NCI-H146 treated with DMSO at 0.1 percent for 48 hours (cell line): ENCODE measurements around the gene ALKBH5.

Experiments
- DNase-seq: peaks from one replicate; lab custom pipeline; 2025; ENCODE audit not compliant: unreplicated experiment; lab: John Stamatoyannopoulos, UW

Gene ALKBH5

DNA sequence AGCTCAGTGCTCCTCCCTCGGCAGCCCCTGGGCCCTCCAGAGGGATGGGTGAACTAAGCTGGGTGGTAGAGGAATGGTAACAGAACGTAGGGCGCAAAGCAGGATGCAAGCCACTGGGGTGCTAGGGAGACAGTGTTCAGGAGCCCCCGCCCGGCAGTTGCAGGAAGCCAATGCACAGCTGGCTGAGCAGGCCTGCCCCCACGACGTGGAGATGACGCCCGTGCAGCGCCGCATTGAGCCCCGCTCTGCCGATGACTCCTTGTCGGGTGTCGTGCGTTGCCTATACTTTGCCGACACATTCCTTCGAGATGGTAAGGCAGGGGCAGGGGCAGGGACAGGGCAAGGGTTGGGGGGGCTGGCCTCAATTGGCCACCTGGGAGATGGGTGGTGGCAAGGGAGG, 54.7 kb downstream of the ALKBH5 start:
- no peak for DNase-seq

DNA sequence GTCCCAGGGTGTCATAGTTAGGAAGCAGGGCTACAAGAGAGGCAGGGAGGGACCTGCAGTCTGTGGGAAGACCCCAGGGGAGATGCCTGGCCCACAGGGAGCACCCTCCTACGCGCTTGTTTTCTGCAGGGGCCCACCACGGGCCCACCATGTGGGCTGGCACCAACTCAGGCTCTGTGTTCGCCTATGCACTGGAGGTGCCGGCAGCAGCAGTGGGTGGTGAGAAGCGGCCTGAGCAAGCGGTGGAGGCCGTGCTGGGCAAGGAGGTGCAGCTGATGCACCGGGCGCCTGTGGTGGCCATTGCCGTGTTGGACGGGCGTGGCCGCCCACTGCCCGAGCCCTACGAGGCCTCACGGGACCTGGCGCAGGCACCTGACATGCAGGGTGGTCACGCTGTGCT, 56.8 kb downstream of the ALKBH5 start:
- no peak for DNase-seq

DNA sequence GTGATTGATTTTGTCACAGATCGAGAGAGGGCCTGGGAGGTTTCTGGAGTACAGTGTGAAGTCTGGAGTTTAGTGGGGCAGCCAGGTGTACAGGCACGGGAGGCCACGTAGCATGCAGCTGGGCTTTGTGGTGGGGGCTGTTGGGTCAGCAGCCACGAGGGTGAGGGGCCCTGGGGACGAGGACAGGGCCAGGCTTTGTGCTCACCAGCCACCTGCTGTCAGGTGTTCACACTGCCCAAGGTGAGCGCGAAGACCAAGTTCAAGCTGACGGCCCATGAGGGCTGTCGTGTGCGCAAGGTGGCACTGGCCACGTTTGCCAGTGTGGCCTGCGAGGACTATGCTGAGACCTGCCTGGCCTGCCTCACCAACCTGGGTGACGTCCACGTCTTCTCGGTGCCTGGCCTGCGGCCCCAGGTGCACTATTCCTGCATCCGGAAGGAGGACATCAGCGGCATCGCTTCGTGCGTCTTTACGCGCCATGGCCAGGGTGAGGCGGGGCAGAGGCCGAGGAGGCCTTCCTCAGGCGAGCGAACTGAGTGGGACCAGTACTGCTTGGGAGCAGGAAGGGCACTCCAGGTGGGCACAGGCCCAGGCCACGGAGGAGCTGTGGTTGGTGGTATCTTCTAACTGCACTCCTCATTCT, 57.7 kb downstream of the ALKBH5 start:
- no peak for DNase-seq

DNA sequence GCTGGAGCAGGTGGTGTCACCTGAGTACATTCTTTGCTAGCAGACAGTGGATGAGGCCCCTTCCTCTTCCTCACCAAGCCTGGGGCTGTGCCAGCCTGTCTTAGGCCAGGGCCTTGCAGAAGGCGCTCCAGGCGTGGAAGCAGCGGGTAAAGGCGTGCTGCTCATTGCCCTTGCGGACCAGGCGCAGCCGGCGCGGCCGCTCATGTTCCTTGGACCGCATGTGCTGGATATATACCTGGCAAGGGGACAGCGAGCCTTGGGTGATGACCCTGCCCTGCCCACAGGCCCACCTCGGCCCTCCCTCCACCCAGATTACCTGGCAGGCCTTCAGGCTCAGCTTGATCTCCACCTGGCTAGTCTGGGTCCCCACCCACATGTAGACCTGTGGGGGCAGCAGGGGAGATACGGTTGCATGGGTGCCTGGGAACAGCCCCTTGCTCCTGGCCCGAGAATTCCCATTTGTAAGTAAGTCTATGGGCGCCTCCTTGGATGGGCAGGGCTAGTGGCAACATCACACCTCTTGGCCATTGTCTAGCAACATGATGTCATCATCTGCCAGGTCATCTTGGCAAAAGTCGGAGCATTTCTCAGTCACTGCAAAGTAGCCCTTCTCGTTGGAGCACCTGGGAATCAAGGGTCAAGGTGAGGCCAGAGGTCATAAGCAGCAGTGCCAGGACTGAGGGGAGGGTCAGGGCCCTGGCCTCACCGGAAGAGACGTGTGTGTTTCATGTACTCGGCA, 61.6 kb downstream of the ALKBH5 start:
- DNase-seq, result no peak

DNA sequence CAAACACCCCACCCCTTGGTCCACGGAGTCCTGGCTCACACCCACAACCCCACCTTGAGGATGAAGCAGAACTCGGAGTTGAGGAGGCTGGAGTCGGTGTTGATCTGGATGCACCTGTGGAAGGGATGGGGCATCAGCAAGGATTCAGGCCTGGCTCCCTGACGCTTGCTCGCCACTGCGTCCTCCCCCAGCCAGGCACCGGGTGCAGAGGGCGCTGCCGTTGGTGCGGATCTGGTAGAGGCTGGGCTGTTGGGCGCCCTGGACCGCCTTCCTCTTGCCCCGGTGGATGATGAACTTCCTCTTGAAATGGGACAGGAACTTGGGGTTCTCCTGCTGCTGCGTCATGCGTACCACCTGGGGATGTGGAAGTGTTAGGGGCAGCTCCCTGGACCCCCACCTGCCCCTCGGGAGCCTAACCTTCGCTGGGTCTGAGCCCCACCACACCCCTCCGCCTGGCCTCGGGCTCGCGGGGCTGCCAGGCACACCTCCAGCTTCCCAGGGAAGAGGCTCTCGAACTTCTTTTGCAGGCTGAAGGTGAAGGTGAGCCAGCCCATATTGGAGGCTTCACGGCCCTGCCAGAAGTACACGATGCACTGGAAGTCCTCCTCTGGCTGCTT, 62.6 kb downstream of the ALKBH5 start:
- no peak for DNase-seq

DNA sequence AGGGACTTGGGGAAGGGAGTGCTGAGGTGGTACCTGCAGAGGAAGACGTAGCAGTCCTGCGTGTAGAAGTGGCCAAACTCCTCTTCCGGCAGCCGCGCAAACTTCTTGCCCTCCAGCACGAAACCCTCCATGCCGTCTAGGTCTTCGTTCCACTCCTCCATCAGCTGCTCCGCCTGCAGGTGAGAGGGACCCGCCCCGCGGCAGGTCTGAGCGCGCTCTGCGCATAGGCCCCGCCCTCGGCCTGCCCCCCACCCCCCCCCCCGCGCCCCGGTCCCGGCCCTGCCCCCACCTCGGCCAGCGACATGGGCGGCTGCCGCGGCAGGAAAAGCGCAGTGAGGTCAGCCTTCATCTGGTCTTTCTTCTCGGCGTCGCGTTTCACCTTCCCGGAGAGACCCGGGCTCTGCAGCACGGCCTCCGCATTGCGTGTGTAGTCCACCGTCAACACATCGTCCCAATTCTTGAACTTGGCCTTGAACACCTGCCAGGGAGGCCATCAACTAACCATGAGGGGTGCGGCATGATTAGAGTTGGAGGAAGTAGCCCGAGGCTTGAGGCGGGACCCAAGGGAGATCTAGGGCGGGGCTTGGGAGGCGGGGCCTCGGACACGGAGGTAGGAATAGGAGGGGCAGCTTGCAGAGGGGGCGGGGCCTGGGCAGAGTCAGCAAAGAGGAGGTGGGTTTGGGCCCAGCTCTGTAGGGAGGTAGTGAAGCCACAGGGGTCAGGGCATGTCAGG, 63.4 kb downstream of the ALKBH5 start:
- no peak for DNase-seq

DNA sequence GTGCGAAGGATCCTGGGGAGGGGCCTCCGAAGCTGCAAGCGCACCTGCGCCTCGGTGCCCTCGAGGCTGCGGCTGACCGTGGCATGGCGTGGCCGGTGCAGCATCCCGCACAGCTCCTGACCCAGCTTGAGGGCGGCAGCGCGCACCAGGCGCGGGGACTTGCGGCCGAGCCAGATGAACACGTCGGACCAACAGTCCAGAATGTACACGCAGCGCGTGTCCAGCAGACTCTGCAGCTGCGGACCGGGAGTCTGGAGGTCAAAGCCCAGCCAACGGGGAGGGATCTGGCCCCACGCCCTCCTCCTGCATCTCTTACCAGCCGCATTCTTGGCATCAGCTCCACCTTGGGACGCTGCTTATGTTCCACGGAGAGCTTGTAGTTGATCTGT, 64.0 kb downstream of the ALKBH5 start:
- no peak for DNase-seq

DNA sequence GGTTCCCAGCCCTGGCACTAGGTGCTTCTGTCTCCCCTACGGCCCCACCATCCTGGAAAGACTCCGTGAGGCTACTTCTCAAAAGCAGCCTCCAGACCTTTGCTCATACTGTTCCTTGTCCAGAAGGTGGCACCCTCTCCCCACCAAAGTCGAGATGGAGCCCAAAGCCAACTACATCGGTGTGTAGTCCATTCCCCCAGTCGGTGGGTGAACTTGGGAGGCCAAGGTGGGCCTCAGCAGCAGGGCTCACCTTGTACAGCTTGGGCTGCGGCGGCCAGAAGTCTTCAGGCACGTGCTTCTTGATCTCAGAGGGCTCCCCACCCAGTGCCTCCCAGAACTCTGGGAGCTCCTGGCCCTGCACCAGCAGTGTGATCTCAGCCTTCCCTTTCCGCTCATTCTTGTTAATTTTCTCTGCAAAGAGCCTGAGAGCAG, 64.7 kb downstream of the ALKBH5 start:
- peak; percentile 28 for DNase-seq

DNA sequence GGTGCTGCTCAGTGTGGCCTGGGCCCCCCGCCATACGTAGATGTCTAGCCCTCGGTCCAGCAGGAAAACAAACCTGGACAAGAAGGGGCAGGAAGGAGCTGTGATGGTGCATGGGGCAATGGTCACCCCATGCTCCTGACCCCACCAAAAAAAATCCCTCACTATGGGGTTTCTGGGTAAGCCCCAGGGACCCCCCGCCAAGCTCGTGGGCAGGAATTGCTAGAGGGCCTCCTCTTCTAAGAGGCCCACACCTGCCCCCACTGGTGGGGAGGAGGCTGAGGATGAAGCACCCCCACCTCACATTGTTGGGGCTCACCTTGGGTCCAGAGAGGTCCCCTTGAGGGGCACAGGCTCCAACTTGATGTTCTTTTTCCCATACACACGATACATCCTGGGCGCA, 65.2 kb downstream of the ALKBH5 start:
- DNase-seq, result no peak

DNA sequence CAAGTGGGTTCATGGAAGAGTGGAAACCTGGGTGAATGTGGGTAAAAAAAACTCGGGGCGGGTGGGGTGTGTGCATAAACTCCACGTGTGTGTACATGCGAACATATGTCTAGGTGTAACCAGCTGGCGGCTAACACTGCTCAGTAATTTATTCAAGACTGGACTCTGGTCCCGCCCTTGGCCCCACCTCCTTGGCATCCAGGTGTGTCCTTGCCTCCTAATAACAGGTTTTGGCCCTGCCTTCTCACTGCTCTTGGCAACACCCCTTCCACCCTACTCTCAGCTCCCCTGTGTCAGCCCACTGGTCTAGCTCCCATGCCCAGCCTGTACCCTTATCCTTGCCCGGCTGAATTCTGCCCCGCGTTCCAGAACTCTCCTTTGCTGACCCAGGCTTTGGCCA, 66.6 kb downstream of the ALKBH5 start:
- DNase-seq, result peak; percentile 23

DNA sequence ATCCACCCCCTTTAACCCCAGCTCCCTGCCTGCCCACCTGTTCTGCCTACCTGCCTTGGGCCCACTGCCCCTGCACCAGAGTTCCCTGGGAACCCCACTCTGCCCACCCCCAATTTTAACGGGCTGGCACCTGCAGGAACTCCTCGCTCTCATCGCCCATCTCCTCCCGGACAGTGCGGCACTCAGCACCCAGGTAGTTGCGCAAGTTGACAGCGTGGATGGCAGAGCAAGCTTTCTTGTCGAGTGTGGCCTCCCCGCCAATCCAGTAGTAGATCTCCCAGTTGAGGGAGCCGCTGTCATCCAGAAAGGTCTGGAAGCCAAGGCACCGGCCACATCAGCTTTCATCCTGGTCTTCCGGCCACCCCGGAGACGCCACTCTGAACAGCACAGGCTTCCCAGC, 67.1 kb downstream of the ALKBH5 start:
- no peak for DNase-seq

DNA sequence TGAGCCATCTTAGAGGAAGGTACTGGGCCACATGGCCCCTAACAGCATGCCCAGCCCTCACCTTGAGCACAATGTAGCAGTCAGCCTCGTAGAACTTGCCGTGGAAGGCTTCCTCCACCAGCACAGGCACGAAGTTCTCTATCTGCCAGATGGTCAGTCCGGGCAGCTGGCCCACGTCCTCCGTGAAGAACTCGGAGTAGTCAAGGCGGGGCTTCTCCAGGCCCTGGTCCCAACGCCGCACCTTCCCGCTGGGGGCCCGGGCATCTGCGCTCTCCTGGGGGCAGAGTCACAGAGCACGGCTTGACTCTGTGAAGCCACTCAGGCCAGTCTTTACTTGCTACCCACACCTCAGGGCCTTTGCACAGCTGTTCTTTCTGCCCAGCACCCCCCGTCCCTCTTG, 67.6 kb downstream of the ALKBH5 start:
- no peak for DNase-seq

DNA sequence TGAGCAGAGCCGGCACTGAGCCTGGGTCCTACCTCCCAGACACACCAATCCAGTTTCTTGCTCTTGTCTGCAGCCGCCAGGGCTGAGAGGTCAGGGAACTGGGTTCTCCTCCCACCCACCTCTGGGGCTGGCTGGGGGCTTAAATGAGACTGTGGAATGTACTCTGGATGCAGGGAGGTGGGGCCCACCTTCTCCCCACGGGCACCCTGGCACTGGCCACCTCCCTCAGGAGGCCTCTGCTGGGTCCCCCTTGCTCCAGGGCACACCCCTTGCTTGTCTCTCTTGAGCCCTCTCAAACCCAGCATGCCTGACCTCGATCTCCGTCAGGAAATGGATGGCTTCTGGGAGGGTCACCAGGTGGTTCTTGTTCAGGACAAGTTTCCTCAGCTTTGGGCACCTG, 68.5 kb downstream of the ALKBH5 start:
- DNase-seq, result no peak

DNA sequence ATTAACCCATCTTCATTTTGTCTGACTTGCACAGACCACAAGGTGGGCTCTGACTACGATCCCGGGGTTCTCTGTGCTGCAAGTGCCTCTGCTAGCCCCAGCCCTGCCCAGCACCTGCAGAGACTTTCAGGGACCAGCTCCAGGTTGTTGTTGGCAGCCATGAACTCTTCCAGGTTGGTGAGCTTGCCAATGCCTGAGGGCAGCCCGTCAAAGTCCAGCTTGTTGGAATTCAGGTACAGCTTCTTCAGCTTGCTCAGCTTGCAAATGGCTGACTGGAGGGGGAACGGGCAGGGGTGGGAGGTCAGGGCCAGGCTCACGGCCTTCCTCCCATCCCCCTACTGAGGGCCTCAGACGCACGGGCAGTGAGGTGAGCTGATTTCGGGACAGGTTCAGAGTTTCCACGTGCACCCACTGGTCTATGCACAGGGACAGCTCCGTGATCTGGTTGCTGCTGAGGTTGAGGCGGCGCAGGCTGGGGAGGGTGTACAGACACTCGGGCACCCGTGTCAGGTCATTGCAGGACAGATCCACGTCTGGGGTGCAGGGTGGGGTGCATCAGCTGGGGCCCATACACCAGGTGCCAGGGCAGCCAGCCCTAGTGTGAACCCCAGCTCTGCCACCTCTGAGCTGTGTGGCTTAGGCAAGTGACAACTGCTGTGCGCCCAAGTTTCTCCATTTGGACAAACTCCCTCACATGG, 69.7 kb downstream of the ALKBH5 start:
- no peak for DNase-seq

DNA sequence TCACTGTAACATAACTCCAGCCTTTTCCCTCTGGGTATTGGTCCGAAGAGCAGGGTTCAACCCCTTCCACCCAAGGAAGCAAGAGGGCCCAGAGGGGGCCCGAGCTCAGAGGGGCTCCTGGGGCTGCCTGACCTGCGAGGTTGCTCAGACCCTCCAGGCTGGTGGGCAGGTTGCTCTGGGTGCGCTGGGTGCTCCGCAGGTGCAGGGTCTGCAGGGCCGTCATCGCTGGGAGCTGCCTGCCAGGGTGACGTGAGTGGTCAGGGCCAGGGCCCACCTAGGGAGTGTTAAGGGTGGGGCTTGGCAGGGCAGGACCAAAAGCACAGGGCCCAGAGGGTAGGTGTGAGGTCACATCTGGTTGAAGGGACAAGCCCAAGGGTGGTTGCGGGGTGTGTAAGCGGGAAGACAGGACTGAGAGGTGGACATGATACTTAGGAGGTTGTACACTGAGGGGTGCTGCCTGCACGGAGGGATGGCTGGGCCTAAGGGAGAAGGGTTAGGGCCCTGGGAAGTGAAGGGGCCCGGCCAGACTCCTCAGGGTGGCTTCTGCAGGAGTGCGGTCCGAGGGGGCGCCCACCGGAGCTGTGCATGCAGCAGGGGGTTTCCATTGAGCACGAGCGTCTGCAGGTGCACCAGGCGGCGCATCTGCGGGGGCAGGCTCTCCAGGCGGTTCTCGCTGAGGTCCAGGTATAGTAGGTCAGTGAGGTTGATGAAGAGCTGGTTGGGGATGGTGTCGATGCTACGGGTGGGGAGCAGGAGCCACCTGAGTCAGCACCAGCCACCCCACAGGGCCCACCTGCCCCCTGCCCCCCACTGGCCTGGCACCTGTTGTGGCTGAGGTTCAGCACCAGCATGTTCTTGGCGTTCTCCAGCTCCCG, 70.6 kb downstream of the ALKBH5 start:
- no peak for DNase-seq

DNA sequence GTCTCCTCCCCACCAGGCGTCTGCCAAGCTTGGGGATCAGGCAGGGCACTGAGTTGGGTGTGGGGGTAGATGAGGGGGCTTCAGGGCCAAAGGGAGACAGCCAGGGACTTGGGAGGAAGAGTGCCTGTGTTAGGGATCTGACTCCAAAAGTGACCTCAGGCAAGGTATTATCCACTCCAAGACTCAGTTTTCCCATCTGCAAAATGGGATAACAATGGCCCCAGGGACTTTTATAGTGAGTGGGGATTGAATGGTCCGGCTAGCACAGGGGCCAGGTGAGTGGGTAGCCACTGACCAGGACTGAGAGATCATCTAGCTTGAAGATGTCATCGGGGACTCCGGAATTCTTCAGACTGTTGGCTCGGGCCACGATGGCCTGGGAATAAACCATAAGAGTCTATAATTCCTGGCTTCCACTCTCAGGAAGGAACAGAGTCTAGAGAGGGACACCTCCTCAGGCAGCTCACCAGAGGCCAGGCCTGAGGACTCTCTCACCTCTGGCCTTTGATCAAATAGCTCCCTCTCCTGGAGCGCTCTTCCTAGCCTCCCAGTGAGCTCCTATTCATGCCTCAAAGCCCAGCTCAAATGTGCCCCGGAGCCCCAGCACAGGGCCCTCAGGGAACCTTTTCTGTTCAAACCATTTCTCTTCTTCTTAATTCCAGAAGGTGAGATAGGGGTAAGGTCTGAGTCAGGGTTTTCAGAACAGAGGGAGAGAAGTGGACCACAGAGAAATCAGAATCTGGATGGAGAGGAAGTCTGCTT, 71.4 kb downstream of the ALKBH5 start:
- no peak for DNase-seq

DNA sequence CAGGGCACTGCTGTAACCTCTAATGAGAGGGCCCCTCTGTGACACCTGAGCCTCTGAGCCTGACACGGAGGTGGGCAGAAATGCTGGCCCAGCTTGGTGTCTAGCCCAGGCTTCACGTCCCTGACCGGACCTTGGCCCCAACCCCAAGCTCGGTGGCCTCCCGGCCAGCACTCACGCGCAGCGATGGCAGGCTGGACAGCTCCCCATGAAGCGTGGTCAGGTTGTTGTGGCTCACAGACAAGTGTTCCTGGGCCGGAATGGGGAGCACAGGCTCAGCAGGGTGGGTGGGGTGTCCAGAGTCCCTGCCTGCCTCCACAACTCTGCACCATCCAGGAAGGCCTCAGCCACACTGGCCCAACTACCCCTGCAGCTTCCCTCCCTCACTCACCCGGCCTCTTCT, 72.7 kb downstream of the ALKBH5 start:
- no peak for DNase-seq

DNA sequence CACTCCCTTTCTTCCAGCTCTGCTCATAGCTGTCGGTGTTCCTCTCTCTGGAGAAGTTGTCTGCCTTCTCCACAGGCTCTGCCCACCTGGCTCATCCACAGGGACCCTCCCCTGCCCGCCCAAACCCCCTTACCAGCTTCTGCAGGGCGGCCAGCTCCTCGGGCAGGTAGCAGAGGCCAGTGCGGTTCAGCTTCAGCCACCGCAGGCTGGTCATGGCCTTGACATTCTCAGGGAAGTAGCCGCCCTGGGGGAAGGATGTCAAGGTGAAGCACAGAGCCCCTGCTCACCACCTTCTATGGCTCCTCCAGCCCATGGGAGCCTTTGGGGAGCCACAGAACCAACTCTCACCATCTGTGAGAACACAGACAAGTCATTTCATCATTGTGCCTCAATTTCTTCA, 73.1 kb downstream of the ALKBH5 start:
- DNase-seq, result no peak

DNA sequence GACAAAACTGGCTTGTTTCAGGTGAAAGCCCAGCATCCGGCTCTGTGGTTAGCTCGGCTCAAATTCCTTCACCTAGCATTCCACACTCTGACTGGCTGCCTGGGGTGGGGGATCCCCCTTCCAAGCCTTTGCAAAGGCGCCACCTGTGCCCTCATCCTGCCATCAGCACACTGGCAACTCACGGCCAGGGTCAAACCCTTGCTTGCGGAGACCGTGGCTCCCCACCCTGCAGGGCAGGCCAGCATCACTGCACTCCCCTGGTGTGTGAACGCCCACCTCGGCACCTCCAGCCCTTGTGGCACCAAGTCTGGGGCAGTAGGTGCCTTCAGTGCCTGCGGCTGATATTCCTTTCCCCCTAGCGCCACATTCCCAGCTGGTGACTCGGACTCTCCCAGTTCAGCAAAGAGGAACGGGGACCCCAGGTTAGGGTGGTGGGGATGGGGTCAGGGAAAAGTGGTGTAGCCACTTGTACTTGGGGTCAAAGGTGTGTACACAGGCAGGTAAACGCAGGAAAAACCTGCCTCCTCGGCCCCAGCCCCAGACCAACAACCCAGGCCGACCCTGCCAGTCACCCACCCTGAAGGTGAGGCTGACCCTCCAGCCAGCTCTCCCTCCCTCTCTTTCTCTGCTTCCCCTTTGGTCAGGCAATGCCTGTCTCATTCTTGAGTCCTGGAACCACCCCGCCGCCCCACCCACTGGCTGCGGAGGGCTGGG, 73.8 kb downstream of the ALKBH5 start:
- DNase-seq, result no peak
